ENCODE measurements around the gene TEF. TPM values are rescaled to one million over a fixed set of nuclear protein-coding genes. Genes with fewer than 3 reads are reported as not detected.
A peak's percentile ranks its signal among the peaks of the same experiment; 100 is the strongest.

The TEF gene
- total and polyA plus RNA-seq, 2 donors (not counting 1 experiment from before 2014, with no cell fraction given): 9.0 to 22.5 TPM

DNA sequence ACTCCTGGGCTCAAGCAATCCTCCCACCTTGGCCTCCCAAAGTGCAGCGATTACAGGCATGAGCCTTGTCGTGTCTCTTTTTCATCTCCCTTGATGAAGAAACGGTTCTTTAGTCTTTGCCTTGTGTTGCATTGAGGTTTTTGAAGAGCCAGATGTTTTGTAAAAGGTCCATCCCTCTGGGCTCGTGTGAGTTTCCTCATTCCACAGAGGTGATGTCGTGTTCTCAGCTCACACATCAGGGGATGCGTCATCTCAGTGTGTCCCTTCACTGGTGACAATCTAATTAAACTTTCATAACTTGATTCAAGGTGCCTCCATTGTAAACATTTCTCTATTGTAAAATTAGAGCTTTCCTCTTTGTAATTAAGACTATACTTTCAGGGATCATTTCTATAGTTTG lies 29.7 kb upstream of the TEF start:
- no peak overlapping the region for H3K9ac ChIP-seq (ENCODE audit: insufficient read depth, low read length)
- peaks cover 59% of the 10 kb centered on the region for H3K36me3 ChIP-seq (ENCODE audit: control insufficient read depth, insufficient read depth, low read length)
- TF ChIP-seq, protein P1, sequence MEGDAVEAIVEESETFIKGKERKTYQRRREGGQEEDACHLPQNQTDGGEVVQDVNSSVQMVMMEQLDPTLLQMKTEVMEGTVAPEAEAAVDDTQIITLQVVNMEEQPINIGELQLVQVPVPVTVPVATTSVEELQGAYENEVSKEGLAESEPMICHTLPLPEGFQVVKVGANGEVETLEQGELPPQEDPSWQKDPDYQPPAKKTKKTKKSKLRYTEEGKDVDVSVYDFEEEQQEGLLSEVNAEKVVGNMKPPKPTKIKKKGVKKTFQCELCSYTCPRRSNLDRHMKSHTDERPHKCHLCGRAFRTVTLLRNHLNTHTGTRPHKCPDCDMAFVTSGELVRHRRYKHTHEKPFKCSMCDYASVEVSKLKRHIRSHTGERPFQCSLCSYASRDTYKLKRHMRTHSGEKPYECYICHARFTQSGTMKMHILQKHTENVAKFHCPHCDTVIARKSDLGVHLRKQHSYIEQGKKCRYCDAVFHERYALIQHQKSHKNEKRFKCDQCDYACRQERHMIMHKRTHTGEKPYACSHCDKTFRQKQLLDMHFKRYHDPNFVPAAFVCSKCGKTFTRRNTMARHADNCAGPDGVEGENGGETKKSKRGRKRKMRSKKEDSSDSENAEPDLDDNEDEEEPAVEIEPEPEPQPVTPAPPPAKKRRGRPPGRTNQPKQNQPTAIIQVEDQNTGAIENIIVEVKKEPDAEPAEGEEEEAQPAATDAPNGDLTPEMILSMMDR (conservative IDR thresholded peaks at IDR 0.05 in 1 of 2, IDR thresholded peaks at IDR 0.05 in 1 of 2; ENCODE audit: low read depth in 1 of 2, low read length in 2 of 2): no peak
- TF ChIP-seq EZH2 (IDR thresholded peaks at IDR 0.05; ENCODE audit: low read length, missing control alignments): no peak
- peaks cover 15% of the 10 kb centered on the region for H3K4me1 ChIP-seq (ENCODE audit: control insufficient read depth, extremely low read depth, insufficient read depth, low read length)
- no peaks in the 10 kb centered on the region for H3K79me2 ChIP-seq (ENCODE audit: control insufficient read depth, insufficient read depth, low read length)
- H3K4me3 ChIP-seq (replicated peaks in 1 of 4; ENCODE audit: control extremely low read depth in 1 of 4, insufficient read depth in 1 of 4, low read depth in 3 of 4, low read length in 4 of 4): no peak overlapping the region
- no peak overlapping the region for H3K4me2 ChIP-seq (ENCODE audit: extremely low read depth, insufficient read depth, low read length)
- no peak overlapping the region for H2AFZ ChIP-seq (ENCODE audit: low read length)
- no peaks in the 10 kb centered on the region for H3K27me3 ChIP-seq (ENCODE audit: control insufficient read depth, insufficient read depth, low read length)
- peak; percentile 46 to 58 for DNase-seq (ENCODE audit: low read depth in 2 of 2)
- peak overlapping the region; percentile 49 for H3K27ac ChIP-seq (ENCODE audit: insufficient read depth, low read length)
- H4K20me1 ChIP-seq (ENCODE audit: control insufficient read depth, extremely low read depth, insufficient read depth, low read length): no peaks in the 10 kb centered on the region
- H3K9me3 ChIP-seq (ENCODE audit: control insufficient read depth, insufficient read depth, low read depth, low read length): no peaks in the 10 kb centered on the region

GRCh38 chr22:41353862-41354575 lies 27.7 kb upstream of the TEF start:
- peaks cover 49% of the 10 kb centered on the region for H3K36me3 ChIP-seq (ENCODE audit: control insufficient read depth, insufficient read depth, low read length)
- TF ChIP-seq, protein P1 (conservative IDR thresholded peaks at IDR 0.05 in 1 of 2, IDR thresholded peaks at IDR 0.05 in 1 of 2; ENCODE audit: low read depth in 1 of 2, low read length in 2 of 2): no peak
- no peak for TF ChIP-seq EZH2 (IDR thresholded peaks at IDR 0.05; ENCODE audit: low read length, missing control alignments)
- no peak for DNase-seq (ENCODE audit: low read depth in 2 of 2)
- no peak overlapping the region for H2AFZ ChIP-seq (ENCODE audit: low read length)
- H3K9ac ChIP-seq (ENCODE audit: insufficient read depth, low read length): no peak overlapping the region
- peaks cover 15% of the 10 kb centered on the region for H3K4me1 ChIP-seq (ENCODE audit: control insufficient read depth, extremely low read depth, insufficient read depth, low read length)
- H3K9me3 ChIP-seq (ENCODE audit: control insufficient read depth, insufficient read depth, low read depth, low read length): no peaks in the 10 kb centered on the region
- no peaks in the 10 kb centered on the region for H3K79me2 ChIP-seq (ENCODE audit: control insufficient read depth, insufficient read depth, low read length)
- no peak overlapping the region for H3K4me3 ChIP-seq (replicated peaks in 1 of 4; ENCODE audit: control extremely low read depth in 1 of 4, insufficient read depth in 1 of 4, low read depth in 3 of 4, low read length in 4 of 4)
- no peaks in the 10 kb centered on the region for H4K20me1 ChIP-seq (ENCODE audit: control insufficient read depth, extremely low read depth, insufficient read depth, low read length)
- no peak overlapping the region for H3K27ac ChIP-seq (ENCODE audit: insufficient read depth, low read length)
- H3K27me3 ChIP-seq (ENCODE audit: control insufficient read depth, insufficient read depth, low read length): no peaks in the 10 kb centered on the region
- H3K4me2 ChIP-seq (ENCODE audit: extremely low read depth, insufficient read depth, low read length): no peak overlapping the region

DNA sequence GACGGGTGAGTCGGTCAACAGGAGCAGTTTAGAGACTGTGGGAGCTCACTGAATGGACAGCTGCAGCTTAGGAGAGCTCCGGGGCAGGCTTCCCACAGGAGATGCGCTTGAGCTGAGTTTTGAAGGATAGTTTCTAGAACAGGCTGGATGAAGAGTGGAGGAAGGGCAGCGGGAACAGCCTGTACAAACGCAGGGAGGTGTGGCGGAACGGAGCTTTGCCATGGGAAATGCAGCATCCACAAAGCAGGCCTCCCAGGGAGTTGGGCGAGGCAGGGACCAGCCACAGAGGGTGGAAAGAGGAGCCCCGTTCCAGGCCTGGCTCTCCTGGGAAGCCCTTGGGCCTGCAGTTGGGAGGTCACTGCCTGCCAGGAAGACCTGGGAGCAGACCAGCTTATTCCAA lies 26.8 kb upstream of the TEF start:
- no peak overlapping the region for H3K4me3 ChIP-seq (replicated peaks in 1 of 4; ENCODE audit: control extremely low read depth in 1 of 4, insufficient read depth in 1 of 4, low read depth in 3 of 4, low read length in 4 of 4)
- no peaks in the 10 kb centered on the region for H3K79me2 ChIP-seq (ENCODE audit: control insufficient read depth, insufficient read depth, low read length)
- H3K4me2 ChIP-seq (ENCODE audit: extremely low read depth, insufficient read depth, low read length): no peak overlapping the region
- H3K9me3 ChIP-seq (ENCODE audit: control insufficient read depth, insufficient read depth, low read depth, low read length): no peaks in the 10 kb centered on the region
- H4K20me1 ChIP-seq (ENCODE audit: control insufficient read depth, extremely low read depth, insufficient read depth, low read length): no peaks in the 10 kb centered on the region
- H3K27ac ChIP-seq (ENCODE audit: insufficient read depth, low read length): no peak overlapping the region
- TF ChIP-seq, protein P1 (conservative IDR thresholded peaks at IDR 0.05 in 1 of 2, IDR thresholded peaks at IDR 0.05 in 1 of 2; ENCODE audit: low read depth in 1 of 2, low read length in 2 of 2): no peak
- TF ChIP-seq EZH2 (IDR thresholded peaks at IDR 0.05; ENCODE audit: low read length, missing control alignments): no peak
- no peak for DNase-seq (ENCODE audit: low read depth in 2 of 2)
- H2AFZ ChIP-seq (ENCODE audit: low read length): no peak overlapping the region
- H3K4me1 ChIP-seq (ENCODE audit: control insufficient read depth, extremely low read depth, insufficient read depth, low read length): peaks cover 14% of the 10 kb centered on the region
- no peaks in the 10 kb centered on the region for H3K27me3 ChIP-seq (ENCODE audit: control insufficient read depth, insufficient read depth, low read length)
- H3K36me3 ChIP-seq (ENCODE audit: control insufficient read depth, insufficient read depth, low read length): peaks cover 41% of the 10 kb centered on the region
- no peak overlapping the region for H3K9ac ChIP-seq (ENCODE audit: insufficient read depth, low read length)

All from fibroblast of lung (primary cell).